GM23338 (cell line): ENCODE data around the gene LGALS8.

Source experiments
- CREB1 ChIP-seq: fragments of 250-450 bp; sonication (Bioruptor Pico); IDR thresholded peaks from 2 replicates; pipeline ENCODE4 v1.5.0; 2020; ENCODE audit warnings: low read depth, mild to moderate bottlenecking, moderate library complexity
- EZH2phosphoT487 ChIP-seq: fragments of 200-600 bp; sonication (generic); IDR thresholded peaks from one replicate; pipeline ENCODE4 v1.8.1; 2018; ENCODE audit warnings: antibody characterized with exemption; ENCODE audit not compliant: unreplicated experiment
- POLR2AphosphoS5 ChIP-seq: IDR thresholded peaks from 2 replicates; pipeline ENCODE4 v1.6.1; 2016; ENCODE audit warnings: antibody characterized with exemption, low read depth
- ZNF114 ChIP-seq: fragments of 250-450 bp; sonication (Bioruptor Pico); IDR thresholded peaks from 2 replicates; pipeline ENCODE4 v1.5.0; 2020; ENCODE audit warnings: mild to moderate bottlenecking, moderate library complexity
- TF ChIP-seq, protein P1 (sequence below), 2 experiments: fragments of 200-600 bp in 1 of 2; sonication (generic) in 1 of 2; conservative IDR thresholded peaks; 2 replicates each; pipeline versions ENCODE4 v1.5.1 to v1.6.1; 2016 to 2017; ENCODE audit warnings: antibody characterized with exemption in 2 of 2, low read depth in 2 of 2, mild to moderate bottlenecking in 2 of 2, moderate library complexity in 1 of 2

DNA sequence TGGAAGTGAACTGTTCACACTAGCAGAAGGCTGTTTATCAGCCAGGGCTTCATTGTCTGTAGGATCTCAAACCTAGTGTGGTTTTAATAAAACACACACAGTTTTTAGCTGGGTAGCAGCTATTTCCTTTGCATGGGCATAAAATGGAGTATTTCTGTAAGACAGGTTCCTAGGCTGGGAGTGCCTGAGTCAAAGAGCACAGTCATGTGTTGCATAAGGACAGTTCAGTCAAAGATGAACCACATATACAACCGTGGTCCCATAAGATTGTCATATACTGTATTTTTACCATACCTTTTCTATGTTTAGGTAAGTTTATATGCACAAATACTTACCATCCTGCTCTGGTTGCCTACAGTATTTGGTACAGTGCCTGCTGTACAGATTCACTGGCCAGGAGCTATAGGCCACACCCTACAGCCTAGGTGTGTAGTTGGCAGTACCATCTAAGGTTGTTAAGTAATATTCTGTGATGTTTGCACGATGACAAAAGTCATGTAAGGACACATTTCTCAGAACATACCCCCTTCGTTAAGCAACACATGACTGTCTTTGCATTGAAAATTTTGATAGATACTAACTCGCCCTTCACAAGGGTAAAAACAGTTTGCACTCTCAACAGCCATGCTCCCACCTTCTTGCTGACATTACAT, 17.2 kb downstream of the LGALS8 start:
- TF ChIP-seq, protein P1, sequence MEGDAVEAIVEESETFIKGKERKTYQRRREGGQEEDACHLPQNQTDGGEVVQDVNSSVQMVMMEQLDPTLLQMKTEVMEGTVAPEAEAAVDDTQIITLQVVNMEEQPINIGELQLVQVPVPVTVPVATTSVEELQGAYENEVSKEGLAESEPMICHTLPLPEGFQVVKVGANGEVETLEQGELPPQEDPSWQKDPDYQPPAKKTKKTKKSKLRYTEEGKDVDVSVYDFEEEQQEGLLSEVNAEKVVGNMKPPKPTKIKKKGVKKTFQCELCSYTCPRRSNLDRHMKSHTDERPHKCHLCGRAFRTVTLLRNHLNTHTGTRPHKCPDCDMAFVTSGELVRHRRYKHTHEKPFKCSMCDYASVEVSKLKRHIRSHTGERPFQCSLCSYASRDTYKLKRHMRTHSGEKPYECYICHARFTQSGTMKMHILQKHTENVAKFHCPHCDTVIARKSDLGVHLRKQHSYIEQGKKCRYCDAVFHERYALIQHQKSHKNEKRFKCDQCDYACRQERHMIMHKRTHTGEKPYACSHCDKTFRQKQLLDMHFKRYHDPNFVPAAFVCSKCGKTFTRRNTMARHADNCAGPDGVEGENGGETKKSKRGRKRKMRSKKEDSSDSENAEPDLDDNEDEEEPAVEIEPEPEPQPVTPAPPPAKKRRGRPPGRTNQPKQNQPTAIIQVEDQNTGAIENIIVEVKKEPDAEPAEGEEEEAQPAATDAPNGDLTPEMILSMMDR (conservative IDR thresholded peaks at IDR 0.05; ENCODE audit: low read depth in 2 of 2) = no peak
- no peak for TF ChIP-seq CREB1 (CRISPR knock-in tag)
- TF ChIP-seq EZH2phosphoT487 = no peak
- no peak for TF ChIP-seq ZNF114 (CRISPR knock-in tag)
- no peak for TF ChIP-seq POLR2AphosphoS5
